Upper lobe of left lung (tissue), 6 donors: ENCODE measurements around the gene DESI2. TPM values are rescaled to one million over a fixed set of nuclear protein-coding genes. Genes with fewer than 3 reads are reported as not detected.
"Not testable (repeated sequence)": the region's sequence is repeated elsewhere in the genome, so short reads cannot be mapped to it uniquely, and the experiment has no call there.

Source experiments
- ATAC-seq, 2 donors: fragments of 200-7000 bp; cut with Tn5 transposase; one replicate each; pipeline ENCODE4 v1.9.1; 2022; ENCODE audit warnings: mild to moderate bottlenecking in 2 of 2, moderate library complexity in 2 of 2; ENCODE audit not compliant: low FRiP score in 2 of 2
- DNase-seq, 2 donors: peaks; one replicate each; pipeline ENCODE4 v3.0.0-alpha.2; 2019 to 2020
- H3K27ac ChIP-seq, 4 donors: fragments of 200-600 bp; sonication (generic); one replicate each; pipeline ENCODE4 v1.5.1; 2016 to 2019
- H3K27me3 ChIP-seq, 4 donors: fragments of 200-600 bp; sonication (generic); one replicate each; pipeline ENCODE4 v1.5.1; 2017 to 2019
- H3K36me3 ChIP-seq, 4 donors: fragments of 200-600 bp; sonication (generic); one replicate each; pipeline ENCODE4 v1.5.1; 2016 to 2019
- H3K4me1 ChIP-seq, 4 donors: fragments of 200-600 bp; sonication (generic); one replicate each; pipeline ENCODE4 v1.5.1; 2018 to 2019
- H3K4me3 ChIP-seq, 4 donors: fragments of 200-600 bp; sonication (generic); one replicate each; pipeline ENCODE4 v1.5.1; 2017 to 2019; ENCODE audit warnings: mild to moderate bottlenecking in 2 of 4, moderate library complexity in 1 of 4
- H3K9me3 ChIP-seq, 4 donors: fragments of 200-600 bp; sonication (generic); one replicate each; pipeline ENCODE4 v1.5.1; 2018 to 2019
- CTCF ChIP-seq, 6 experiments: fragments of 450-650 bp in 4 of 6; fragments of 200-600 bp in 2 of 6; sonication (generic) in 2 of 6; IDR thresholded peaks; one replicate each; pipeline ENCODE4 v1.5.1; 2016 to 2019; ENCODE audit warnings: antibody characterized with exemption in 6 of 6
- EP300 ChIP-seq, 4 donors: sonication (generic); formaldehyde crosslinking; IDR thresholded peaks; one replicate each; pipeline ENCODE4 v1.5.1; 2017; ENCODE audit warnings: antibody characterized with exemption in 4 of 4, control low read depth in 2 of 4
- POLR2A ChIP-seq, 4 donors: fragments of 450-650 bp; IDR thresholded peaks; one replicate each; pipeline ENCODE4 v1.5.1; 2016 to 2017; ENCODE audit warnings: antibody characterized with exemption in 4 of 4, mild to moderate bottlenecking in 2 of 4
- POLR2AphosphoS5 ChIP-seq, 2 donors: sonication (generic); formaldehyde crosslinking; IDR thresholded peaks; one replicate each; pipeline ENCODE4 v1.5.1; 2017; ENCODE audit warnings: antibody characterized with exemption in 2 of 2
- WGBS, 2 donors: methylation state at CpG; one replicate each; pipeline ENCODE4 v1.1.5; 2017 to 2018; 5-methylcytosine and 5-hydroxymethylcytosine counted together
- total RNA-seq, 6 donors: library from RNA; depleted of rRNA in 4 of 6; stranded (reverse); fragments of >200 nt in 4 of 6; gene quantifications; one replicate each; pipeline versions ENCODE4 v1.1.0 to v1.2.1, GENCODE V29; 2016 to 2021
- donor health status: DM: no; HTN: no; CAD: no; lungs with moderate emphysema.
- donor health status: DM: no; HTN: yes; CAD: no; lungs with severe emphysema.

Gene DESI2
- total RNA-seq, 6 donors from 2014 or later, result 40.4 to 103 (median 54.5) TPM

- no peak for DNase-seq
- no peaks in the 10 kb centered on the region for H3K36me3 ChIP-seq
- ATAC-seq, result no peak
- peak overlapping the region in 1 of 4 donors; percentile 13 for H3K27ac ChIP-seq
- peaks cover 5 to 26% (median 11%) of the 10 kb centered on the region in 4 donors for H3K4me1 ChIP-seq
- TF ChIP-seq POLR2AphosphoS5 (IDR thresholded peaks at IDR 0.05), result no peak
- no peak for TF ChIP-seq POLR2A (IDR thresholded peaks at IDR 0.05)
- no peak for TF ChIP-seq CTCF (IDR thresholded peaks at IDR 0.05)
- no peak for TF ChIP-seq EP300 (IDR thresholded peaks at IDR 0.05)
- WGBS, 2 donors, result 93 to 95% methylated on average over 2 of the region's 2 CpGs
- no peaks in the 10 kb centered on the region for H3K9me3 ChIP-seq
- no peak overlapping the region for H3K4me3 ChIP-seq
- H3K27me3 ChIP-seq, result no peaks in the 10 kb centered on the region
These were observed 22.2 kb downstream of the DESI2 start for GRCh38 chr1:244675167-244675566.

GRCh38 chr1:244678697-244679096, 25.8 kb downstream of the DESI2 start:
- Histone ChIP-seq H3K4me3 (no peak overlapping the region), H3K27me3 (no peaks in the 10 kb centered on the region), H3K36me3 (peaks cover 0 to 3% (median 0%) of the 10 kb centered on the region in 4 donors), H3K27ac (peak overlapping the region in 2 of 4 donors; percentile 4 to 40), H3K4me1 (peaks cover 12 to 29% (median 13%) of the 10 kb centered on the region in 4 donors), H3K9me3 (no peaks in the 10 kb centered on the region)
- TF ChIP-seq CTCF (IDR thresholded peaks at IDR 0.05) (no peak), POLR2AphosphoS5 (IDR thresholded peaks at IDR 0.05) (no peak), EP300 (IDR thresholded peaks at IDR 0.05) (no peak), POLR2A (IDR thresholded peaks at IDR 0.05) (no peak)
- DNase-seq, result no peak
- ATAC-seq, result no peak
- WGBS, 2 donors, result 47% methylated on average over 6 of the region's 6 CpGs

- WGBS, 2 donors, result 88% methylated on average over 1 of the region's 1 CpG
- no peak for ATAC-seq
- H3K9me3 ChIP-seq, result no peaks in the 10 kb centered on the region
- TF ChIP-seq CTCF (IDR thresholded peaks at IDR 0.05) (no peak), POLR2A (IDR thresholded peaks at IDR 0.05) (no peak), POLR2AphosphoS5 (IDR thresholded peaks at IDR 0.05) (no peak), EP300 (IDR thresholded peaks at IDR 0.05) (no peak)
- H3K27ac ChIP-seq, result no peak overlapping the region
- peaks cover 12 to 29% (median 21%) of the 10 kb centered on the region in 4 donors for H3K4me1 ChIP-seq
- H3K27me3 ChIP-seq, result no peaks in the 10 kb centered on the region
- no peak for DNase-seq
- no peak overlapping the region for H3K4me3 ChIP-seq
- peaks cover 0 to 3% (median 0%) of the 10 kb centered on the region in 4 donors for H3K36me3 ChIP-seq
These were observed 27.7 kb downstream of the DESI2 start for GRCh38 chr1:244680667-244681066.

GRCh38 chr1:244682087-244682486, 29.2 kb downstream of the DESI2 start:
- not testable (repeated sequence) for DNase-seq, H3K27me3 ChIP-seq, ATAC-seq, H3K9me3 ChIP-seq, H3K4me3 ChIP-seq, H3K27ac ChIP-seq
- peaks cover 12 to 29% (median 24%) of the 10 kb centered on the region in 4 donors for H3K4me1 ChIP-seq
- peaks cover 0 to 12% (median 3%) of the 10 kb centered on the region in 4 donors for H3K36me3 ChIP-seq
- WGBS, 2 donors, result 96 to 97% methylated on average over 4 of the region's 4 CpGs

- WGBS, 2 donors, result 92 to 93% methylated on average over 2 of the region's 2 CpGs
- no peak for ATAC-seq
- no peak overlapping the region for H3K27ac ChIP-seq
- no peaks in the 10 kb centered on the region for H3K4me1 ChIP-seq
- no peak for TF ChIP-seq POLR2A (IDR thresholded peaks at IDR 0.05)
- TF ChIP-seq CTCF (IDR thresholded peaks at IDR 0.05), result no peak
- TF ChIP-seq EP300 (IDR thresholded peaks at IDR 0.05), result no peak
- no peak for TF ChIP-seq POLR2AphosphoS5 (IDR thresholded peaks at IDR 0.05)
- no peak for DNase-seq
- no peaks in the 10 kb centered on the region for H3K27me3 ChIP-seq
- no peaks in the 10 kb centered on the region for H3K9me3 ChIP-seq
- H3K36me3 ChIP-seq, result peaks cover 15 to 87% (median 44%) of the 10 kb centered on the region in 4 donors
- no peak overlapping the region for H3K4me3 ChIP-seq
These were observed 43.0 kb downstream of the DESI2 start for GRCh38 chr1:244695937-244696336.
